ENCODE results near the gene INTS13.
"Not testable (repeated sequence)": the region's sequence is repeated elsewhere in the genome, so short reads cannot be mapped to it uniquely, and the experiment has no call there.

INTS13 gene

GRCh38 chr12:26869908-26870459 is 67.8 kb downstream of the INTS13 start:
- DNase-seq (ENCODE audit: low spot score): no peak

- no peak for DNase-seq (ENCODE audit: low spot score)
Measured at GRCh38 chr12:26869104-26869494, 68.7 kb downstream of the INTS13 start.

- no peak for DNase-seq (ENCODE audit: low spot score)
Measured at GRCh38 chr12:26868447-26869103, 69.2 kb downstream of the INTS13 start.

- no peak for DNase-seq (ENCODE audit: low spot score)
Measured at GRCh38 chr12:26867080-26867479, 70.7 kb downstream of the INTS13 start.

- no peak for DNase-seq (ENCODE audit: low spot score)
Measured at GRCh38 chr12:26863515-26863914, 74.3 kb downstream of the INTS13 start.

- DNase-seq (ENCODE audit: low spot score): not testable (repeated sequence)
Measured at GRCh38 chr12:26862787-26863186, 75.0 kb downstream of the INTS13 start.

GRCh38 chr12:26861690-26862089 is 76.1 kb downstream of the INTS13 start:
- DNase-seq (ENCODE audit: low spot score): no peak

GRCh38 chr12:26857465-26858176 is 80.2 kb downstream of the INTS13 start:
- DNase-seq (ENCODE audit: low spot score): no peak

- DNase-seq (ENCODE audit: low spot score): no peak
Measured at GRCh38 chr12:26855337-26855736, 82.4 kb downstream of the INTS13 start.
